NCI-H69 (cell line): ENCODE measurements around the gene CARF.
A peak's percentile ranks its signal among the peaks of the same experiment; 100 is the strongest.
"Not testable (repeated sequence)": the region's sequence is repeated elsewhere in the genome, so short reads cannot be mapped to it uniquely, and the experiment has no call there.

Source experiments
- DNase-seq: peaks from one replicate; lab custom pipeline; 2025; lab: John Stamatoyannopoulos, UW

CARF gene

GRCh38 chr2:202911512-202912341, at the start of gene CARF, which contains the start of gene WDR12:
TSS of gene CARF (plus strand) at chr2:202912275. CDS start at chr2:202941903, 29,628 bp downstream.
TSS of gene WDR12 (minus strand) at chr2:202911673. CDS start at chr2:202911476, 197 bp downstream.
- peak; percentile 93 for DNase-seq

- peak; percentile 90 for DNase-seq
Measured at GRCh38 chr2:202870431-202871299, 41.4 kb upstream of the CARF start.

- peak; percentile 80 for DNase-seq
Measured at GRCh38 chr2:202871300-202872141, 40.6 kb upstream of the CARF start, which contains the start of gene ICA1L. TSS of gene ICA1L (minus strand) at chr2:202871766. CDS start at chr2:202829009, 42,757 bp downstream.

GRCh38 chr2:202877699-202878098, 34.4 kb upstream of the CARF start:
- DNase-seq = no peak

- DNase-seq = no peak
Measured at GRCh38 chr2:202881570-202881969, 30.5 kb upstream of the CARF start.

GRCh38 chr2:202883987-202884675, 27.9 kb upstream of the CARF start:
- DNase-seq = no peak

GRCh38 chr2:202885190-202885589, 26.9 kb upstream of the CARF start:
- no peak for DNase-seq

GRCh38 chr2:202905507-202905906, 6.6 kb upstream of the CARF start:
- DNase-seq = not testable (repeated sequence)

- DNase-seq = no peak
Measured at GRCh38 chr2:202908186-202908585, 3.9 kb upstream of the CARF start.

GRCh38 chr2:202909394-202910192, 2.5 kb upstream of the CARF start:
- no peak for DNase-seq

- DNase-seq = not testable (repeated sequence)
Measured at GRCh38 chr2:202910250-202910649, 1.8 kb upstream of the CARF start.

GRCh38 chr2:202910698-202911097, 1.4 kb upstream of the CARF start:
- DNase-seq = no peak

GRCh38 chr2:202911203-202911511, 918 bp upstream of the CARF start:
- no peak for DNase-seq

GRCh38 chr2:202912342-202913201, 497 bp downstream of the CARF start:
- not testable (repeated sequence) for DNase-seq

- no peak for DNase-seq
Measured at GRCh38 chr2:202918860-202919259, 6.8 kb downstream of the CARF start.

- DNase-seq = no peak
Measured at GRCh38 chr2:202932425-202933138, 20.5 kb downstream of the CARF start.

GRCh38 chr2:202933139-202933510, 21.1 kb downstream of the CARF start:
- no peak for DNase-seq

GRCh38 chr2:202933958-202934357, 21.9 kb downstream of the CARF start:
- no peak for DNase-seq

- no peak for DNase-seq
Measured at GRCh38 chr2:202934456-202934855, 22.4 kb downstream of the CARF start.
